SK-N-SH treated with all-trans-retinoic acid at 6 μM for 48 hours (cell line): ENCODE results near the gene PHACTR3.

Source experiments
- ATAC-seq: fragments of 200-7000 bp; cut with Tn5 transposase; 3 replicates; pipeline ENCODE4 v1.9.1; 2020; ENCODE audit warnings: mild to moderate bottlenecking, moderate library complexity
- ARNTL ChIP-seq: fragments of 450-650 bp; formaldehyde crosslinking; IDR thresholded peaks from 2 replicates; pipeline ENCODE4 v1.5.0; 2020; ENCODE audit warnings: low read depth, mild to moderate bottlenecking, moderate library complexity, borderline replicate concordance
- BACH2 ChIP-seq: fragments of 250-450 bp; sonication (Bioruptor Pico); IDR thresholded peaks from 2 replicates; pipeline ENCODE4 v1.9.0; 2021; ENCODE audit warnings: mild to moderate bottlenecking, borderline replicate concordance
- CSDC2 ChIP-seq: fragments of 250-450 bp; sonication (Bioruptor Pico); IDR thresholded peaks from 2 replicates; pipeline ENCODE4 v1.5.0; 2020; ENCODE audit warnings: mild to moderate bottlenecking, moderate library complexity
- CSRNP3 ChIP-seq: fragments of 250-450 bp; sonication (Bioruptor Pico); IDR thresholded peaks from 2 replicates; pipeline ENCODE4 v1.5.1; 2021; ENCODE audit warnings: mild to moderate bottlenecking, moderate library complexity
- GLIS3 ChIP-seq: fragments of 250-450 bp; sonication (Bioruptor Pico); IDR thresholded peaks from 2 replicates; pipeline ENCODE4 v1.5.0; 2020; ENCODE audit warnings: mild to moderate bottlenecking, moderate library complexity
- ISL1 ChIP-seq: fragments of 250-450 bp; sonication (Bioruptor Pico); IDR thresholded peaks from 2 replicates; pipeline ENCODE4 v2.1.2; 2022; ENCODE audit warnings: mild to moderate bottlenecking, moderate library complexity
- OSR1 ChIP-seq: fragments of 250-450 bp; sonication (Bioruptor Pico); IDR thresholded peaks from 2 replicates; pipeline ENCODE4 v1.8.0; 2022; ENCODE audit warnings: moderate library complexity, mild to moderate bottlenecking, inconsistent platforms
- PPARA ChIP-seq: fragments of 250-450 bp; sonication (Bioruptor Pico); IDR thresholded peaks from 2 replicates; pipeline ENCODE4 v1.5.0; 2020; ENCODE audit warnings: mild to moderate bottlenecking, borderline replicate concordance
- RARB ChIP-seq: fragments of 250-450 bp; sonication (Bioruptor Pico); IDR thresholded peaks from 2 replicates; pipeline ENCODE4 v1.8.0; 2021; ENCODE audit warnings: mild to moderate bottlenecking, moderate library complexity
- SNAI2 ChIP-seq: fragments of 250-450 bp; sonication (Bioruptor Pico); IDR thresholded peaks from 2 replicates; pipeline ENCODE4 v1.5.0; 2020; ENCODE audit warnings: mild to moderate bottlenecking, moderate library complexity
- TCF4 ChIP-seq: fragments of 250-450 bp; sonication (Bioruptor Pico); IDR thresholded peaks from 2 replicates; pipeline ENCODE4 v1.8.0; 2021; ENCODE audit warnings: mild to moderate bottlenecking, moderate library complexity, borderline replicate concordance
- TOX ChIP-seq: fragments of 250-450 bp; sonication (Bioruptor Pico); IDR thresholded peaks from 2 replicates; pipeline ENCODE4 v1.8.0; 2021; ENCODE audit warnings: mild to moderate bottlenecking, moderate library complexity, borderline replicate concordance
- ZC3H10 ChIP-seq: fragments of 250-450 bp; sonication (Bioruptor Pico); IDR thresholded peaks from 2 replicates; pipeline ENCODE4 v1.5.1; 2021; ENCODE audit warnings: mild to moderate bottlenecking, moderate library complexity
- ZFP3 ChIP-seq: fragments of 250-450 bp; sonication (Bioruptor Pico); IDR thresholded peaks from 2 replicates; pipeline ENCODE4 v1.5.0; 2020; ENCODE audit warnings: mild to moderate bottlenecking, moderate library complexity
- ZFP30 ChIP-seq: fragments of 450-650 bp; formaldehyde crosslinking; IDR thresholded peaks from 2 replicates; pipeline ENCODE4 v1.5.0; 2022; ENCODE audit warnings: mild to moderate bottlenecking, moderate library complexity
- ZNF565 ChIP-seq: fragments of 450-650 bp; formaldehyde crosslinking; conservative IDR thresholded peaks from 2 replicates; pipeline ENCODE4 v1.5.0; 2020; ENCODE audit warnings: low read depth, mild to moderate bottlenecking, moderate library complexity
- ZNF70 ChIP-seq: fragments of 450-650 bp; formaldehyde crosslinking; IDR thresholded peaks from 2 replicates; pipeline ENCODE4 v1.5.0; 2020; ENCODE audit warnings: mild to moderate bottlenecking, moderate library complexity
- ZNF8 ChIP-seq: fragments of 450-650 bp; formaldehyde crosslinking; IDR thresholded peaks from 2 replicates; pipeline ENCODE4 v1.5.0; 2020; ENCODE audit warnings: mild to moderate bottlenecking, moderate library complexity
- TF ChIP-seq, protein P1 (sequence below): fragments of 250-450 bp; sonication (Bioruptor Pico); IDR thresholded peaks from 2 replicates; pipeline ENCODE4 v1.5.0; 2020; ENCODE audit warnings: mild to moderate bottlenecking, moderate library complexity
- TF ChIP-seq, protein P2 (sequence below): fragments of 250-450 bp; sonication (Bioruptor Pico); IDR thresholded peaks from 2 replicates; pipeline ENCODE4 v1.8.0; 2020; ENCODE audit warnings: mild to moderate bottlenecking, moderate library complexity, borderline replicate concordance
- TF ChIP-seq, protein P3 (sequence below): fragments of 250-450 bp; sonication (Bioruptor Pico); IDR thresholded peaks from 2 replicates; pipeline ENCODE4 v1.8.0; 2021; ENCODE audit warnings: low read depth, mild to moderate bottlenecking, moderate library complexity, borderline replicate concordance
- TF ChIP-seq, protein P4 (sequence below): fragments of 250-450 bp; sonication (Bioruptor Pico); IDR thresholded peaks from 2 replicates; pipeline ENCODE4 v1.5.1; 2020; ENCODE audit warnings: low read depth, mild to moderate bottlenecking, moderate library complexity

The PHACTR3 gene

GRCh38 chr20:59668926-59669850, 64.8 kb downstream of the PHACTR3 start:
- ATAC-seq, result no peak
- TF ChIP-seq, protein P1, sequence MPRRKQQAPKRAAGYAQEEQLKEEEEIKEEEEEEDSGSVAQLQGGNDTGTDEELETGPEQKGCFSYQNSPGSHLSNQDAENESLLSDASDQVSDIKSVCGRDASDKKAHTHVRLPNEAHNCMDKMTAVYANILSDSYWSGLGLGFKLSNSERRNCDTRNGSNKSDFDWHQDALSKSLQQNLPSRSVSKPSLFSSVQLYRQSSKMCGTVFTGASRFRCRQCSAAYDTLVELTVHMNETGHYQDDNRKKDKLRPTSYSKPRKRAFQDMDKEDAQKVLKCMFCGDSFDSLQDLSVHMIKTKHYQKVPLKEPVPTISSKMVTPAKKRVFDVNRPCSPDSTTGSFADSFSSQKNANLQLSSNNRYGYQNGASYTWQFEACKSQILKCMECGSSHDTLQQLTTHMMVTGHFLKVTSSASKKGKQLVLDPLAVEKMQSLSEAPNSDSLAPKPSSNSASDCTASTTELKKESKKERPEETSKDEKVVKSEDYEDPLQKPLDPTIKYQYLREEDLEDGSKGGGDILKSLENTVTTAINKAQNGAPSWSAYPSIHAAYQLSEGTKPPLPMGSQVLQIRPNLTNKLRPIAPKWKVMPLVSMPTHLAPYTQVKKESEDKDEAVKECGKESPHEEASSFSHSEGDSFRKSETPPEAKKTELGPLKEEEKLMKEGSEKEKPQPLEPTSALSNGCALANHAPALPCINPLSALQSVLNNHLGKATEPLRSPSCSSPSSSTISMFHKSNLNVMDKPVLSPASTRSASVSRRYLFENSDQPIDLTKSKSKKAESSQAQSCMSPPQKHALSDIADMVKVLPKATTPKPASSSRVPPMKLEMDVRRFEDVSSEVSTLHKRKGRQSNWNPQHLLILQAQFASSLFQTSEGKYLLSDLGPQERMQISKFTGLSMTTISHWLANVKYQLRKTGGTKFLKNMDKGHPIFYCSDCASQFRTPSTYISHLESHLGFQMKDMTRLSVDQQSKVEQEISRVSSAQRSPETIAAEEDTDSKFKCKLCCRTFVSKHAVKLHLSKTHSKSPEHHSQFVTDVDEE (CRISPR knock-in tag), result no peak
- TF ChIP-seq GLIS3 (CRISPR knock-in tag) (no peak), ZNF8 (no peak), ZFP30 (CRISPR knock-in tag) (no peak), BACH2 (CRISPR knock-in tag) (no peak), RARB (CRISPR knock-in tag) (no peak), ZNF565 (no peak), TOX (CRISPR knock-in tag) (no peak), ARNTL (no peak), CSRNP3 (CRISPR knock-in tag) (no peak), OSR1 (CRISPR knock-in tag) (no peak), ISL1 (no peak), ZNF70 (CRISPR knock-in tag) (no peak), CSDC2 (CRISPR knock-in tag) (no peak), PPARA (CRISPR knock-in tag) (no peak), ZC3H10 (CRISPR knock-in tag) (no peak), TCF4 (CRISPR knock-in tag) (no peak)
- TF ChIP-seq, protein P2, sequence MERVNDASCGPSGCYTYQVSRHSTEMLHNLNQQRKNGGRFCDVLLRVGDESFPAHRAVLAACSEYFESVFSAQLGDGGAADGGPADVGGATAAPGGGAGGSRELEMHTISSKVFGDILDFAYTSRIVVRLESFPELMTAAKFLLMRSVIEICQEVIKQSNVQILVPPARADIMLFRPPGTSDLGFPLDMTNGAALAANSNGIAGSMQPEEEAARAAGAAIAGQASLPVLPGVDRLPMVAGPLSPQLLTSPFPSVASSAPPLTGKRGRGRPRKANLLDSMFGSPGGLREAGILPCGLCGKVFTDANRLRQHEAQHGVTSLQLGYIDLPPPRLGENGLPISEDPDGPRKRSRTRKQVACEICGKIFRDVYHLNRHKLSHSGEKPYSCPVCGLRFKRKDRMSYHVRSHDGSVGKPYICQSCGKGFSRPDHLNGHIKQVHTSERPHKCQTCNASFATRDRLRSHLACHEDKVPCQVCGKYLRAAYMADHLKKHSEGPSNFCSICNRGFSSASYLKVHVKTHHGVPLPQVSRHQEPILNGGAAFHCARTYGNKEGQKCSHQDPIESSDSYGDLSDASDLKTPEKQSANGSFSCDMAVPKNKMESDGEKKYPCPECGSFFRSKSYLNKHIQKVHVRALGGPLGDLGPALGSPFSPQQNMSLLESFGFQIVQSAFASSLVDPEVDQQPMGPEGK (CRISPR knock-in tag), result no peak
- TF ChIP-seq, protein P3, sequence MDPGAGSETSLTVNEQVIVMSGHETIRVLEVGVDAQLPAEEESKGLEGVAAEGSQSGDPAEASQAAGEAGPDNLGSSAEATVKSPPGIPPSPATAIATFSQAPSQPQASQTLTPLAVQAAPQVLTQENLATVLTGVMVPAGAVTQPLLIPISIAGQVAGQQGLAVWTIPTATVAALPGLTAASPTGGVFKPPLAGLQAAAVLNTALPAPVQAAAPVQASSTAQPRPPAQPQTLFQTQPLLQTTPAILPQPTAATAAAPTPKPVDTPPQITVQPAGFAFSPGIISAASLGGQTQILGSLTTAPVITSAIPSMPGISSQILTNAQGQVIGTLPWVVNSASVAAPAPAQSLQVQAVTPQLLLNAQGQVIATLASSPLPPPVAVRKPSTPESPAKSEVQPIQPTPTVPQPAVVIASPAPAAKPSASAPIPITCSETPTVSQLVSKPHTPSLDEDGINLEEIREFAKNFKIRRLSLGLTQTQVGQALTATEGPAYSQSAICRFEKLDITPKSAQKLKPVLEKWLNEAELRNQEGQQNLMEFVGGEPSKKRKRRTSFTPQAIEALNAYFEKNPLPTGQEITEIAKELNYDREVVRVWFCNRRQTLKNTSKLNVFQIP (CRISPR knock-in tag), result no peak

DNA sequence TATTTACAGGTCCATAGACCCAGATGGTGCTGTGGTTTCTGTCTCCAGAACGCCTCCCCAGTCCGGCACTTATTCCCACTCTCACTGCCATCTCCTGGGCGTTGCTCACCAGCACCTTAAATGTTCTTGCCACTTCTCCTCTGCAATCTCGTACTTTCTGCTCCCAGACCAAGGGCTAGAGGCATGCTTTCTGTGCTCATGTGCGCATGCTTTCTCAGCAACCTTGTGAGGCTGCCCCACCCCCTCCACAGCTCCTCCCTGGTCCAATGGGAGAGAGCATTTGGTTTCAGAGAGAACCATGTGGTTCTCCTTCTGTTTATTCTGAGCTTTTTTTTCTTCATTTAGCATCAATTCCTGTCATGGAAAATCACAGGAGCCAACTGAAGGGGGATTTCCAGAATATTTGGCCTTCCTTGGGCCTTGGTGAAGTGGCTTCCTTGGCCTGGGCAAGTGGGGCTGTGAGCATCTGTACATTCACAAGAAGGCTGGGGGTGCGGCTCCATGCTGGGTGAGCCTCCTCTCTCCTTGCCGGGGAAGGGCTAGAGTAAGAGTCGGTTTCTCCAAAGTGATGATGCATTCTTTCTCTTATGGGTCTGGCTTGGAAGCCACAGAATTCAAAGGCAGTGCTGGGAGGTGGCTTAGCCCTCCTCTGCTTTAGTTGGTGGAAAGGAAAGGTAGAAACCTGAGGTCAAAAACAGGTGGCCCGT, 66.6 kb downstream of the PHACTR3 start:
- ATAC-seq, result no peak
- TF ChIP-seq ISL1, result no peak
- TF ChIP-seq, protein P4, sequence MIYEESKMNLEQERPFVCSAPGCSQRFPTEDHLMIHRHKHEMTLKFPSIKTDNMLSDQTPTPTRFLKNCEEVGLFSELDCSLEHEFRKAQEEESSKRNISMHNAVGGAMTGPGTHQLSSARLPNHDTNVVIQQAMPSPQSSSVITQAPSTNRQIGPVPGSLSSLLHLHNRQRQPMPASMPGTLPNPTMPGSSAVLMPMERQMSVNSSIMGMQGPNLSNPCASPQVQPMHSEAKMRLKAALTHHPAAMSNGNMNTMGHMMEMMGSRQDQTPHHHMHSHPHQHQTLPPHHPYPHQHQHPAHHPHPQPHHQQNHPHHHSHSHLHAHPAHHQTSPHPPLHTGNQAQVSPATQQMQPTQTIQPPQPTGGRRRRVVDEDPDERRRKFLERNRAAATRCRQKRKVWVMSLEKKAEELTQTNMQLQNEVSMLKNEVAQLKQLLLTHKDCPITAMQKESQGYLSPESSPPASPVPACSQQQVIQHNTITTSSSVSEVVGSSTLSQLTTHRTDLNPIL (CRISPR knock-in tag), result no peak
- TF ChIP-seq TCF4 (CRISPR knock-in tag), result no peak
- TF ChIP-seq OSR1 (CRISPR knock-in tag), result no peak
- TF ChIP-seq CSDC2 (CRISPR knock-in tag), result no peak
- TF ChIP-seq ZFP3 (CRISPR knock-in tag), result no peak
- TF ChIP-seq PPARA (CRISPR knock-in tag), result no peak
- TF ChIP-seq SNAI2 (CRISPR knock-in tag), result no peak
- TF ChIP-seq GLIS3 (CRISPR knock-in tag), result no peak
- TF ChIP-seq, protein P2 (CRISPR knock-in tag), result no peak
- TF ChIP-seq TOX (CRISPR knock-in tag), result no peak
- TF ChIP-seq, protein P1 (CRISPR knock-in tag), result no peak
